Measurements from ENCODE around the gene EPS8L3. TPM values are rescaled to one million over a fixed set of nuclear protein-coding genes. Genes with fewer than 3 reads are reported as not detected.

EPS8L3 gene
- total and polyA plus RNA-seq, 9 donors: 0.12 to 7.4 (median 2.4) TPM; not detected in 6

DNA sequence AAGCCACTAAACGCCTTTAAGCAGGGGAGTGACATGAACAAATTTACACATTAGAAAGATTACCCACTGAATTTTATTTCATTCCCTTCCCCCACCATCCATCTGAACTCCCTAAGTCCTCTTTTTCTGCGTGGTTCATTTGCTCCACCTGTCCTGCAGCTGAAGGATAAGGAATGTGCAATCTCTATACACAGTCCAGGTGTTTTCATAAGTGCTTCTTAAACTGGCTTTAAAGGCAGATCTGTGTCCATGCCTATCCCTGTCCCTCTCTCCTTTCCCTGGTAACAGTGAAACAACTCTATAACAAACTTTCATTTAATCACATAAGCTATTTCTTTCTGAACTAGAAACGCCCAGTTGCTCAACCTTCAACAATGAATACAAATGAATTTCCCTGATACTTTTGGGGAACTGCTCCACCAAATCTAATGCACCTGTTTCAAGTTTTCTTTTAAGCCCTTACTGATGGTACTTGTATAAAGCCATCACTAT, 31.3 kb downstream of the EPS8L3 start:
- DNase-seq: no peak
- H3K4me1 ChIP-seq (ENCODE audit: control insufficient read depth, insufficient read depth, low read length): peaks cover 4% of the 10 kb centered on the region
- no peak overlapping the region for H3K4me3 ChIP-seq (ENCODE audit: low read length)
- H3K36me3 ChIP-seq (ENCODE audit: control insufficient read depth, insufficient read depth, low read length): peaks cover 11% of the 10 kb centered on the region
- H3K27me3 ChIP-seq (ENCODE audit: control insufficient read depth, insufficient read depth, low read length): no peaks in the 10 kb centered on the region
- H3K9me3 ChIP-seq (replicated peaks; ENCODE audit: control insufficient read depth, low read depth, low read length): no peaks in the 10 kb centered on the region
- no peak overlapping the region for H3K27ac ChIP-seq (ENCODE audit: low read length)
- 54% methylated on average over 2 of the region's 3 CpGs for WGBS (ENCODE audit: insufficient coverage)

DNA sequence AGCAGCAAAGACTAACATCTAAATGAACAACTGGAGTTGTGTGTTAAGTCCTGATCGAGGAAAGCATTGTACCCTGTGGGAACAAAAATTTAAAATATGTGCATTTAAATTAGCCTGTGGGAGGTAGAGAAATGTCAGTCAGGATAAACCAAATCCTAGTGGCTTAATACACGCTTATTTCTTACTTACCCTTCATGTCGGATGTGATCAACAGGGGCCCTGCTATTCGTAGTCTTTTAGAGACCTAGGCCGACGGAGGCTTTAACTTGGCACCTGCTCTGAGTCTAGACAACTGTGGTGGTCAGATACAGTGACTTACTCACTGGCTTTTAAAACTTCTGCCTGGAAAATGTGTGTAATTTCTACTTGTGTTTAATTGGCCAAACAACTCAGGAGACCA, 33.1 kb downstream of the EPS8L3 start:
- Histone ChIP-seq H3K4me1 (ENCODE audit: control insufficient read depth, insufficient read depth, low read length) (peaks cover 4% of the 10 kb centered on the region), H3K36me3 (ENCODE audit: control insufficient read depth, insufficient read depth, low read length) (no peaks in the 10 kb centered on the region), H3K4me3 (ENCODE audit: low read length) (no peak overlapping the region), H3K9me3 (replicated peaks; ENCODE audit: control insufficient read depth, low read depth, low read length) (no peaks in the 10 kb centered on the region), H3K27ac (ENCODE audit: low read length) (no peak overlapping the region), H3K27me3 (ENCODE audit: control insufficient read depth, insufficient read depth, low read length) (no peaks in the 10 kb centered on the region)
- 80% methylated on average over 3 of the region's 6 CpGs for WGBS (ENCODE audit: insufficient coverage)
- no peak for DNase-seq

DNA sequence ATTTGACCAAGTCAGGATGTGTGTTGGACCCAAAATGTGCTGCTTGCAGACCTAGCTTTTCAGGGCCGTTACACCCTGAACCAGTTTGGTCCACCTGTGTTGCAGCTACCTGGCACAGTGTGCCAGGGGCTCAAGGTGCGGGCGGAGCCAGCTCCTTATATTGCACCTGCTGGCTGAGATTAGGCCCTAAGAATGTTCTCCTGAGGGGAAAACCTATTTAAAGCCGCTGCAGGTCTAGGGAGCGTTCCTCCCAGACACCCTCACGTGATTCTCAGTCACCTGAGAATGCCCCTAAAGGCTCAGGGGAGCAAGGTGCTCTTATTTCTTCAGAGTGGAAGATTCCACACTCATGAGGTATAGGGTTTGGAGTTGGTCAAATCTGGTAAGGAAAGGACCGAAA, 34.9 kb downstream of the EPS8L3 start:
- Histone ChIP-seq H3K9me3 (replicated peaks; ENCODE audit: control insufficient read depth, low read depth, low read length) (no peaks in the 10 kb centered on the region), H3K4me1 (ENCODE audit: control insufficient read depth, insufficient read depth, low read length) (peaks cover 4% of the 10 kb centered on the region), H3K4me3 (ENCODE audit: low read length) (no peak overlapping the region), H3K27ac (ENCODE audit: low read length) (no peak overlapping the region), H3K27me3 (ENCODE audit: control insufficient read depth, insufficient read depth, low read length) (no peaks in the 10 kb centered on the region), H3K36me3 (ENCODE audit: control insufficient read depth, insufficient read depth, low read length) (no peaks in the 10 kb centered on the region)
- 88% methylated on average over 3 of the region's 7 CpGs for WGBS (ENCODE audit: insufficient coverage)
- DNase-seq: no peak

DNA sequence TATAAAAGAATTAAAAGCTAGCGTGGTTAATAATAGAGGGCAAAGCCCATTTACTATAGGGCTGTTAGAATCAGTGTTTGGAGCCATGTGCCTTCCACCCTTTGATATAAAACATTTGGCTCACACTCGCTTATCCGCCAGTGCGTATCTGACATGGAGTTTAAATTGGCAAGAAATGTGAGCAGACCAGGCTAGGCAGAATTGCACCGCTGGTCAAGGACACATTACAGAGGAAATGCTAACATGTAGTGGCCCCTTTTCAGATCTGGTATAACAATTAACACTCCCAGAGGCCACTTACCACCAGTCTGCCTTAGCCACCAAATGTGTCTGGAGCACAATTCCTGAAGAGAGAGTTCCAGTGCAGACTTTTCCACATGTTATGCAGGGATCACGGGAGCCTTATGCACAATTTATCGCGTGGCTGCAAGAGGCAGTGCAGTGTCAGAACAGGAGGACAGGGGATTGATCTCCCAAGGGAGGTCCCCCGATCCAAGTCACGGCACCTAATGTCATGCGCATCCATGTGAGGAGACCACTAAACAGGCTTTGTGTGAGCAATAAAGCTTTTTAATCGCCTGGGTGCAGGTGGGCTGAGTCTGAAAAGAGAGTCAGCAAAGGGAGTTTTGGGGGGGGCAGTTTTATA, 36.9 kb downstream of the EPS8L3 start:
- no peak overlapping the region for H3K27ac ChIP-seq (ENCODE audit: low read length)
- no peaks in the 10 kb centered on the region for H3K4me1 ChIP-seq (ENCODE audit: control insufficient read depth, insufficient read depth, low read length)
- no peak for DNase-seq
- H3K36me3 ChIP-seq (ENCODE audit: control insufficient read depth, insufficient read depth, low read length): no peaks in the 10 kb centered on the region
- H3K9me3 ChIP-seq (replicated peaks; ENCODE audit: control insufficient read depth, low read depth, low read length): no peaks in the 10 kb centered on the region
- no peak overlapping the region for H3K4me3 ChIP-seq (ENCODE audit: low read length)
- no peaks in the 10 kb centered on the region for H3K27me3 ChIP-seq (ENCODE audit: control insufficient read depth, insufficient read depth, low read length)
- WGBS (ENCODE audit: insufficient coverage): 71% methylated on average over 10 of the region's 12 CpGs

DNA sequence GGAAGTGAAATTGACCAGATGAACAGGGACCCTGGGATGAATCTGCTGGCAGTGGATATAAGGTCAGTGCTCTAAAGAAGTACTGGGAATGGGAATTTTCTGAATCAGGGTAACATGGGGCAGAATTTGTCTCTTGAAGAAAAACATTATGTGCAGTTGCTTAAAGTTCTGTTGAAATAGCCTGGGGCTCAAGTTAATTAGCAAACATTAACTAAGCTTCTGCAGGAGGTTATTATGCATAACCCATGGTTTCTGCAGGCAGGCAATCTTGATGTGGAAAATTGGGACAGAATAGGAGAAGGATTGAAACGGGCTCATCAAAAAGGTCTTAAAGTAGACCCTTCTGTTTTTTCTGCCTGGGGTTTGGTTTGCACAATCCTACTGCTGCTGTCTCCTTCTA, 37.7 kb downstream of the EPS8L3 start:
- H3K27ac ChIP-seq (ENCODE audit: low read length): no peak overlapping the region
- no peaks in the 10 kb centered on the region for H3K36me3 ChIP-seq (ENCODE audit: control insufficient read depth, insufficient read depth, low read length)
- H3K27me3 ChIP-seq (ENCODE audit: control insufficient read depth, insufficient read depth, low read length): no peaks in the 10 kb centered on the region
- no peak for DNase-seq
- H3K4me3 ChIP-seq (ENCODE audit: low read length): no peak overlapping the region
- no peaks in the 10 kb centered on the region for H3K9me3 ChIP-seq (replicated peaks; ENCODE audit: control insufficient read depth, low read depth, low read length)
- no peaks in the 10 kb centered on the region for H3K4me1 ChIP-seq (ENCODE audit: control insufficient read depth, insufficient read depth, low read length)
- WGBS (ENCODE audit: insufficient coverage): 89% methylated on average over 1 of the region's 1 CpG

DNA sequence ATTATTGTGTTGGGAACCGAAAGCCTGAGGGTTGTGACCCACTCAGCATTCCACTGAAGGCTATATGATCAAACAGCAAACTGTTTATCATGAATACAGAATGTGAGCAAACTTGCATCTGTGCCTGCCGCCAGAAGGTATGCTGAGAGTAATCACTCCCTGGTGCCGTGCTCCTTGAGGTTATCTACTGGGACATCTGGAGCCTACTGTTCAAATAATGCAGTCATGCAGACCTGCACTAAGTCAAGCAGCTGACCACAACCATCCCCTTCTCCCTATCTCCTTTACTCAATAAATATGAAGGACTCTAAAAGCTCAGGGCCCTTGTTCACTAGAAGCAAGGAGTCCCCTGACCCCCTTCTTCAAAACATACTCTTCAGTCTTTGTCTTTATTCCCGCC, 38.2 kb downstream of the EPS8L3 start:
- H3K4me3 ChIP-seq (ENCODE audit: low read length): no peak overlapping the region
- no peak for DNase-seq
- no peaks in the 10 kb centered on the region for H3K4me1 ChIP-seq (ENCODE audit: control insufficient read depth, insufficient read depth, low read length)
- 82% methylated on average over 2 of the region's 4 CpGs for WGBS (ENCODE audit: insufficient coverage)
- no peaks in the 10 kb centered on the region for H3K9me3 ChIP-seq (replicated peaks; ENCODE audit: control insufficient read depth, low read depth, low read length)
- H3K27me3 ChIP-seq (ENCODE audit: control insufficient read depth, insufficient read depth, low read length): no peaks in the 10 kb centered on the region
- no peak overlapping the region for H3K27ac ChIP-seq (ENCODE audit: low read length)
- no peaks in the 10 kb centered on the region for H3K36me3 ChIP-seq (ENCODE audit: control insufficient read depth, insufficient read depth, low read length)

DNA sequence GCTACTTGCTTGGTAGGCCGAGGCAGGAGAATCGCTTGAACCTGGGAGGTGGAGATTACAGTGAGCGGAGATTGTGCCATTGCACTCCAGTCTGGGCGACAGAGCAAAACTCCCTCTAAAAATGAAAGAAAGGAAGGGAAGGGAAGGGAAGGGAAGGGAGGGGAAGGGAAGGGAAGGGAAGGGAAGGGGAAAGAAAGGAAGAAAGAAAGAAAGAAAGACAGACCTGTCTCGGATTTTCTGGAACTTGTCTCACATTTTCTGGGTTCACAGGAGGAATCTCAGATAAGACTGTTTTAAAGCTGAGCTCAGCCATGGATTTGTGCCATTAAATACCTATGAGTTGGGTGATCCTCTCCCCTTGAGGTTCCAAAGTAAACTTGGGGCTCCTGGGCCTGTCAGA, 38.8 kb downstream of the EPS8L3 start:
- Histone ChIP-seq H3K36me3 (ENCODE audit: control insufficient read depth, insufficient read depth, low read length) (no peaks in the 10 kb centered on the region), H3K27ac (ENCODE audit: low read length) (no peak overlapping the region), H3K4me1 (ENCODE audit: control insufficient read depth, insufficient read depth, low read length) (no peaks in the 10 kb centered on the region), H3K4me3 (ENCODE audit: low read length) (no peak overlapping the region), H3K9me3 (replicated peaks; ENCODE audit: control insufficient read depth, low read depth, low read length) (no peaks in the 10 kb centered on the region), H3K27me3 (ENCODE audit: control insufficient read depth, insufficient read depth, low read length) (no peaks in the 10 kb centered on the region)
- no peak for DNase-seq
- WGBS (ENCODE audit: insufficient coverage): 33% methylated on average over 1 of the region's 5 CpGs

DNA sequence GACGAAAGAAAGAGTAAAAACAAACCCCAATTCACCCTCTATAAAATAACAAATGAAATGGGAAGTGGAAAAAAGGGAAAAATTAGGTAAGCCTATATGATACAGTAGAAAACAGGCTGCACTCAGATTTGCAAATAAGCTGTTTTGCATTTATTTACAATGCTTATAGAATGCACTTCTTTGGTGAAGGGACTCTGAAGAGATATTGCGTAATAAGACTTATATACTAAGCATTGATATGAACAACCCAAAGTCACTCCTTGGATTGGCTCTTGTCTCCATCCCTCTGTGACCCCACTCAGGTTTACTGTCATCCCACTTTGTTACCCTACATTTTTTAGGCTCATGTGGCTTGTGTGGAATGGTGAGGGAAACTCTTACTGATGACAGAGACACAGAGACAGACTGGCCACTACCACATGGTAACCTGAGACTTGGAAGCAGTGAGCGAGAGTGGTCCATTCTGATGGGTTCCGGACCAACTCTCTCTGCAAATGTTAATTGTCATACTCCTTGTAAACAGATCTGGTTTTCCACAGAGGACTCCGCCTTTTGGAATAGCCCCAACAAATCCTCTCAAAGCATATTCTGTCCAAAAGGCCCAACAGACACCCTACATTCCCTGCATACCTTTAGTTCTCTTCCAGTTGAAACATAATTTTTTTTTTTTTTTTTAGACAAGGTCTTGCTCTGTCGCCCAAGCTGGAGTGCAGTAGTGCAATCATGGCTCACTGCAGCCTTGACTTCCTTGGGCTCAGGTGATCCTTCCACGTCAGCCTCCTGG, 40.6 kb downstream of the EPS8L3 start:
- H3K9me3 ChIP-seq (replicated peaks; ENCODE audit: control insufficient read depth, low read depth, low read length): no peaks in the 10 kb centered on the region
- H3K27me3 ChIP-seq (ENCODE audit: control insufficient read depth, insufficient read depth, low read length): no peaks in the 10 kb centered on the region
- whole genome bisulfite sequencing (ENCODE audit: insufficient coverage): 89% methylated on average over 4 of the region's 7 CpGs
- no peaks in the 10 kb centered on the region for H3K36me3 ChIP-seq (ENCODE audit: control insufficient read depth, insufficient read depth, low read length)
- no peak overlapping the region for H3K27ac ChIP-seq (ENCODE audit: low read length)
- no peak overlapping the region for H3K4me3 ChIP-seq (ENCODE audit: low read length)
- no peaks in the 10 kb centered on the region for H3K4me1 ChIP-seq (ENCODE audit: control insufficient read depth, insufficient read depth, low read length)
- no peak for DNase-seq

DNA sequence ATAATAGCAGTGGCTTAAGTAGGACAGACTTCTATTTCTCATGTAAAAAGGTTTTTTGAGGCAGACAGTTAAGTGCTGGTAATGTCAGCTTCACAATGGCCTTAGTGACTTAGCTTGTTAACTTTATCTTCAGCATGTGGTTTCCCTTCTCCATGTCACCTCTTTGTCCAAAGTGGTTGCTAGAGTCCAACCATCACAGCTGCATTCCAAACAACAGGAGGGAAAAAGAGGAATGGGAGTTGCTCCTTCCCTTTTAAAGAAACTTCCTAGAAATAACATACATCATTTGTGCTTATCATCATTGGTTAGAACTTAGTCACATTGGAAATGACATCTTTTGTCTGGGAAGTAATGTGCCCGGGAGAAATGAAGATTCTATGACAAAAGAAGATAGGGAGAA, 41.8 kb downstream of the EPS8L3 start:
- no CpG with 5 or more reads among the region's 1 CpG for WGBS (ENCODE audit: insufficient coverage)
- no peak overlapping the region for H3K27ac ChIP-seq (ENCODE audit: low read length)
- DNase-seq: no peak

DNA sequence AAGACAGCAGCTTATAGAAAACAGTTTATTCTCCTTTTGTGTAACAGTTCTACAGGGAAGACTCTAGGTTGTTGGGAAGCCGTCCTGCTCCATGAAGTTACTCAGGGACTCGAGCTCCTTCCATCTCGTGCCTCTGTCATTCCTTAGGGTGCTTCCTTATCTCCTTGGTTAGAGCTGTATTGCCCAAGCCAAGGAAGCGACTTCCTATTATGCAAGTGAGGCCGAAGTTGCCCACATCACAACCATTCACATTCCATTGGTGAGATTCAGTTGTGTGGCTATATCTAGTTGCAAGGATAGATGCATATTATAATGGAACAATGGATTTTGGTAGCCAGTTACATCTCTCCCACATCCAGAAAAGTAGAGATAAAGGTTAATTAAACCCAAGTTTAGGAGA, 42.7 kb downstream of the EPS8L3 start:
- Histone ChIP-seq H3K4me3 (ENCODE audit: low read length) (no peak overlapping the region), H3K4me1 (ENCODE audit: control insufficient read depth, insufficient read depth, low read length) (no peaks in the 10 kb centered on the region), H3K9me3 (replicated peaks; ENCODE audit: control insufficient read depth, low read depth, low read length) (no peaks in the 10 kb centered on the region), H3K36me3 (ENCODE audit: control insufficient read depth, insufficient read depth, low read length) (no peaks in the 10 kb centered on the region), H3K27me3 (ENCODE audit: control insufficient read depth, insufficient read depth, low read length) (no peaks in the 10 kb centered on the region), H3K27ac (ENCODE audit: low read length) (no peak overlapping the region)
- no peak for DNase-seq
- WGBS (ENCODE audit: insufficient coverage): 80% methylated on average over 1 of the region's 5 CpGs

More for the DNA sequence above, 41.8 kb downstream of the EPS8L3 start:
- no peak overlapping the region for H3K4me3 ChIP-seq (ENCODE audit: low read length)
- no peaks in the 10 kb centered on the region for H3K36me3 ChIP-seq (ENCODE audit: control insufficient read depth, insufficient read depth, low read length)
- H3K27me3 ChIP-seq (ENCODE audit: control insufficient read depth, insufficient read depth, low read length): no peaks in the 10 kb centered on the region
- no peaks in the 10 kb centered on the region for H3K4me1 ChIP-seq (ENCODE audit: control insufficient read depth, insufficient read depth, low read length)
- H3K9me3 ChIP-seq (replicated peaks; ENCODE audit: control insufficient read depth, low read depth, low read length): no peaks in the 10 kb centered on the region
